Sigmoid colon (tissue), 3 donors: ENCODE measurements around the gene LRRC49.

Experiments used
- POLR2A ChIP-seq, 2 donors: fragments of 450-650 bp; IDR thresholded peaks; one replicate each; pipeline ENCODE4 v1.6.1; 2016; ENCODE audit warnings: antibody characterized with exemption in 2 of 2, mild to moderate bottlenecking in 2 of 2, moderate library complexity in 2 of 2
- TF ChIP-seq, protein P1 (sequence below), 4 experiments: fragments of 450-650 bp in 3 of 4; fragments of 200-600 bp in 1 of 4; IDR thresholded peaks; one replicate each; pipeline ENCODE4 v1.5.1; 2016 to 2019; ENCODE audit warnings: antibody characterized with exemption in 4 of 4, mild to moderate bottlenecking in 3 of 4, moderate library complexity in 2 of 4

DNA sequence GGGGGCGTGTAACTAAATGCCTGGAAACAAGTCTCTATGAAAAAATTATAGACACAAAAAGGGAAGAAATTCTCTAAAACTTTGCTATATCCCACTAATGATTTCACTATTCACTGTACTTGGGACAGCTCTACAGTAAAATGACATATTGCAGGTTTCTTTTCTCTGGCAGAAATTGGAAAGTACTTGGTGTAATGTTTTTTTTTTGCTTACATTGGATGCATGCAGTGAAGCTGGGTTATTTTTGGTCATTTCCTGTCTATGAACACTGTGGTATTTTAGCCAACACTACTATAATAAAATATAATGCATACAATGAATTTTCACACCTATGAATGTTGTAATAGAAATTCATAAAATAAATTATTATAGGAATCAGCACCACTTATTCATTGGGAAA, 109.7 kb downstream of the LRRC49 start:
- TF ChIP-seq POLR2A (IDR thresholded peaks at IDR 0.05) = no peak
- TF ChIP-seq, protein P1, sequence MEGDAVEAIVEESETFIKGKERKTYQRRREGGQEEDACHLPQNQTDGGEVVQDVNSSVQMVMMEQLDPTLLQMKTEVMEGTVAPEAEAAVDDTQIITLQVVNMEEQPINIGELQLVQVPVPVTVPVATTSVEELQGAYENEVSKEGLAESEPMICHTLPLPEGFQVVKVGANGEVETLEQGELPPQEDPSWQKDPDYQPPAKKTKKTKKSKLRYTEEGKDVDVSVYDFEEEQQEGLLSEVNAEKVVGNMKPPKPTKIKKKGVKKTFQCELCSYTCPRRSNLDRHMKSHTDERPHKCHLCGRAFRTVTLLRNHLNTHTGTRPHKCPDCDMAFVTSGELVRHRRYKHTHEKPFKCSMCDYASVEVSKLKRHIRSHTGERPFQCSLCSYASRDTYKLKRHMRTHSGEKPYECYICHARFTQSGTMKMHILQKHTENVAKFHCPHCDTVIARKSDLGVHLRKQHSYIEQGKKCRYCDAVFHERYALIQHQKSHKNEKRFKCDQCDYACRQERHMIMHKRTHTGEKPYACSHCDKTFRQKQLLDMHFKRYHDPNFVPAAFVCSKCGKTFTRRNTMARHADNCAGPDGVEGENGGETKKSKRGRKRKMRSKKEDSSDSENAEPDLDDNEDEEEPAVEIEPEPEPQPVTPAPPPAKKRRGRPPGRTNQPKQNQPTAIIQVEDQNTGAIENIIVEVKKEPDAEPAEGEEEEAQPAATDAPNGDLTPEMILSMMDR (IDR thresholded peaks at IDR 0.05) = no peak
